Fibroblast of lung (primary cell): Measurements from ENCODE around the gene DOCK4. TPM values are rescaled to one million over a fixed set of nuclear protein-coding genes. Genes with fewer than 3 reads are reported as not detected.

ENCODE experiments used
- DNase-seq, 2 donors: peaks; one replicate each; pipeline versions ENCODE4 v3.0.0 to v3.0.0-alpha.2; 2010; ENCODE audit warnings: low read depth in 2 of 2
- H2AFZ ChIP-seq: 2 replicates; pipeline ENCODE4 v1.5.1; 2012; ENCODE audit warnings: low read length, control low read depth, inconsistent platforms
- H3K27ac ChIP-seq: 2 replicates; pipeline ENCODE4 v1.5.1; 2011; ENCODE audit warnings: low read length, control low read depth; ENCODE audit not compliant: insufficient read depth
- H3K27me3 ChIP-seq: 2 replicates; pipeline ENCODE4 v1.5.1; 2011; ENCODE audit warnings: mild to moderate bottlenecking, low read length; ENCODE audit not compliant: control insufficient read depth, insufficient read depth
- H3K36me3 ChIP-seq: 2 replicates; pipeline ENCODE4 v1.5.1; 2011; ENCODE audit warnings: low read length; ENCODE audit not compliant: control insufficient read depth, insufficient read depth
- H3K4me1 ChIP-seq: 2 replicates; pipeline ENCODE4 v1.5.1; 2011; ENCODE audit warnings: low read length; ENCODE audit not compliant: control insufficient read depth, insufficient read depth; ENCODE audit errors: extremely low read depth
- H3K4me2 ChIP-seq: 2 replicates; pipeline ENCODE4 v1.5.1; 2011; ENCODE audit warnings: low read length, control low read depth; ENCODE audit not compliant: insufficient read depth; ENCODE audit errors: extremely low read depth
- H3K4me3 ChIP-seq, 4 experiments: fragments of 200-600 bp in 1 of 4; sonication (generic) in 1 of 4; replicated peaks in 1 of 4; 2 replicates each; pipeline ENCODE4 v1.5.1; 2011 to 2016; ENCODE audit warnings: low read length in 4 of 4, low read depth in 3 of 4, mild to moderate bottlenecking in 3 of 4, control low read depth in 2 of 4, inconsistent platforms in 1 of 4, mixed read lengths in 1 of 4; ENCODE audit not compliant: insufficient read depth in 1 of 4; ENCODE audit errors: control extremely low read depth in 1 of 4
- H3K79me2 ChIP-seq: 2 replicates; pipeline ENCODE4 v1.5.1; 2012; ENCODE audit warnings: mild to moderate bottlenecking, low read length, inconsistent platforms; ENCODE audit not compliant: control insufficient read depth, insufficient read depth
- H3K9ac ChIP-seq: 2 replicates; pipeline ENCODE4 v1.5.1; 2011; ENCODE audit warnings: mild to moderate bottlenecking, low read length, control low read depth; ENCODE audit not compliant: insufficient read depth
- H3K9me3 ChIP-seq: 2 replicates; pipeline ENCODE4 v1.5.1; 2012; ENCODE audit warnings: low read depth, low read length; ENCODE audit not compliant: control insufficient read depth, insufficient read depth
- H4K20me1 ChIP-seq: 2 replicates; pipeline ENCODE4 v1.5.1; 2011; ENCODE audit warnings: low read length; ENCODE audit not compliant: control insufficient read depth, insufficient read depth; ENCODE audit errors: extremely low read depth
- EZH2 ChIP-seq: IDR thresholded peaks from 2 replicates; pipeline ENCODE4 v1.5.1; 2012; ENCODE audit warnings: low read length, control low read depth, mild to moderate bottlenecking; ENCODE audit errors: missing control alignments
- polyA plus RNA-seq, 2 donors: library from polyadenylated mRNA; depleted of rRNA in 1 of 2; stranded (reverse) in 1 of 2; unstranded in 1 of 2; fragments of >200 nt; gene quantifications; 2 replicates each; pipeline ENCODE4 v1.2.1, GENCODE V29; 2011 to 2012; ENCODE audit warnings: missing spikeins in 1 of 2
- total RNA-seq: library from RNA; depleted of rRNA; stranded (reverse); fragments of >200 nt; gene quantifications from 2 replicates; pipeline ENCODE4 v1.2.1, GENCODE V29; 2014
- TF ChIP-seq, protein P1 (sequence below), 2 donors: IDR thresholded peaks in 1 of 2; conservative IDR thresholded peaks in 1 of 2; 1 replicate in 1 of 2; 2 replicates in 1 of 2; pipeline ENCODE4 v1.5.1; 2011 to 2012; ENCODE audit warnings: low read length in 2 of 2, control low read depth in 1 of 2, inconsistent platforms in 1 of 2, low read depth in 1 of 2, mild to moderate bottlenecking in 1 of 2

Gene DOCK4
- total and polyA plus RNA-seq, 2 donors (not counting 1 experiment from before 2014, with no cell fraction given): 20.8 to 39.3 TPM

DNA sequence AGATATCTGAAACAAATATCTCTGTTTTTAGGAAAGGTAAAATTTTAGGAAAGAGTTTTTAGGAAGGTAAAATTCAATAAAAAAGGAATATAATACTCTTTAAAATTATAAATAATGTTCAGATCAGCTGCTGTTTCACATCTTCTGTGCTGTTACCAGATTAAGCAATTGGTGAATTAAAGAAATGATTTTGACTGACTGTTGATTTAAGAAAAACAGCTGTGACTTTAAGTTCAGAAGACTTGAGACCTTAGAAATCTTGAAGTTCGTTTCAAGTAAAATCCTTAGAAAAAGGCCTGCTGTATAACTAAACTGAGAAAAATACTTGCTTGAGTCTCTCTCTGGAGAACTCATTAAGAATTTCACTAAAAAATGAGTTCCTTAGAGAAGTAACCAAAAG lies 250.6 kb downstream of the DOCK4 start:
- Histone ChIP-seq H3K27me3 (no peaks in the 10 kb centered on the region), H3K4me1 (no peaks in the 10 kb centered on the region), H3K27ac (no peak overlapping the region), H3K9ac (no peak overlapping the region), H4K20me1 (no peaks in the 10 kb centered on the region), H3K79me2 (no peaks in the 10 kb centered on the region), H3K36me3 (no peaks in the 10 kb centered on the region), H3K4me3 (no peak overlapping the region), H3K9me3 (no peaks in the 10 kb centered on the region), H3K4me2 (no peak overlapping the region), H2AFZ (no peak overlapping the region)
- TF ChIP-seq, protein P1, sequence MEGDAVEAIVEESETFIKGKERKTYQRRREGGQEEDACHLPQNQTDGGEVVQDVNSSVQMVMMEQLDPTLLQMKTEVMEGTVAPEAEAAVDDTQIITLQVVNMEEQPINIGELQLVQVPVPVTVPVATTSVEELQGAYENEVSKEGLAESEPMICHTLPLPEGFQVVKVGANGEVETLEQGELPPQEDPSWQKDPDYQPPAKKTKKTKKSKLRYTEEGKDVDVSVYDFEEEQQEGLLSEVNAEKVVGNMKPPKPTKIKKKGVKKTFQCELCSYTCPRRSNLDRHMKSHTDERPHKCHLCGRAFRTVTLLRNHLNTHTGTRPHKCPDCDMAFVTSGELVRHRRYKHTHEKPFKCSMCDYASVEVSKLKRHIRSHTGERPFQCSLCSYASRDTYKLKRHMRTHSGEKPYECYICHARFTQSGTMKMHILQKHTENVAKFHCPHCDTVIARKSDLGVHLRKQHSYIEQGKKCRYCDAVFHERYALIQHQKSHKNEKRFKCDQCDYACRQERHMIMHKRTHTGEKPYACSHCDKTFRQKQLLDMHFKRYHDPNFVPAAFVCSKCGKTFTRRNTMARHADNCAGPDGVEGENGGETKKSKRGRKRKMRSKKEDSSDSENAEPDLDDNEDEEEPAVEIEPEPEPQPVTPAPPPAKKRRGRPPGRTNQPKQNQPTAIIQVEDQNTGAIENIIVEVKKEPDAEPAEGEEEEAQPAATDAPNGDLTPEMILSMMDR (conservative IDR thresholded peaks at IDR 0.05 in 1 of 2, IDR thresholded peaks at IDR 0.05 in 1 of 2; ENCODE audit: low read depth in 1 of 2, low read length in 2 of 2): no peak
- no peak for TF ChIP-seq EZH2
- DNase-seq: peak in 1 of 2 donors; percentile 12

DNA sequence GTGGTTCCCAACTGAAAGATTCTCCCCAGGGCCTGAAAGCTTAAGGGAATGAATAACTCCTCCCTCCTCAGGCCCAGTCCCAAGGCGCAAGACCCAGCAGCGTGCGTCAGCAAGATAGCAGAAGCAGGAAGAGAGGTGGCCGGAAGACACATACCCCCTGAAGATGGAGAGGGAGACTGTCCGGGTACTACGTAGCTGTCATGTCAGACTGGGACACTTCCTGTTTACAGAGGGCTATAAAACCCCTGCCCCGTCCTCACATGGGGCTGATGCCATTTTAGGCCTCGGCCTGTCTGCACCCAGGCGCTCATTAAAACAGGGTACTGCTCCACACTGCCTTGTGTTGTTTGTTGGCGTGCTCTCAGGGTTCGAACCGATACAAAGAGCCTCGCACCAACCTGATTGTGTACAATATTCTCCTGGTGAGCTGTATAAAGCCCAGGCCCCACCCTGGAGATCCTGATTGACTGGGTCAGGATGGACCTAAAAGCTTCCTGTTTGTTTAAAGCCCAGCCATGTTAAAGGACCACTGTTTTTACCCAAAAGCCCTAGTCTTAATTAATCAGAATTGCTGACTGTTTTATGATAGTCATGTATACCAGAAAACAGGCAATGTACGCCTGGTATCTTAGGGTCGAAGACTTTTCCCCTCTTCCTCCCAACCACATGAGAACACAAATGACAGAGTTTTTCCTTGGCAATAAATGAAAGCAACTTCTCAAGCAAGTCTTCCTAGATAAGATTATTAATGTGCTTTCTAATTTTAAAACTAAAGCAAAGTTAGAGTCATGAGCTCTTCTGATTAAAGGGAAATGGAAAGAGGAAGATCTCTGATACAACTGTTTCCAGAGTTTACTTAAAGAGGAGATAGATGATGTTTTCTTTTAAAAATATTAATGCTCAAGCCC lies 251.5 kb downstream of the DOCK4 start:
- H3K4me3 ChIP-seq: no peak overlapping the region
- H3K9ac ChIP-seq: no peak overlapping the region
- no peaks in the 10 kb centered on the region for H3K79me2 ChIP-seq
- no peaks in the 10 kb centered on the region for H3K27me3 ChIP-seq
- no peak for DNase-seq
- H3K4me2 ChIP-seq: no peak overlapping the region
- H2AFZ ChIP-seq: peak overlapping the region; percentile 58
- H3K4me1 ChIP-seq: no peaks in the 10 kb centered on the region
- no peaks in the 10 kb centered on the region for H3K9me3 ChIP-seq
- no peaks in the 10 kb centered on the region for H4K20me1 ChIP-seq
- H3K27ac ChIP-seq: peak overlapping the region; percentile 16
- no peak for TF ChIP-seq EZH2
- TF ChIP-seq, protein P1 (conservative IDR thresholded peaks at IDR 0.05 in 1 of 2, IDR thresholded peaks at IDR 0.05 in 1 of 2; ENCODE audit: low read depth in 1 of 2, low read length in 2 of 2): no peak
- H3K36me3 ChIP-seq: no peaks in the 10 kb centered on the region

DNA sequence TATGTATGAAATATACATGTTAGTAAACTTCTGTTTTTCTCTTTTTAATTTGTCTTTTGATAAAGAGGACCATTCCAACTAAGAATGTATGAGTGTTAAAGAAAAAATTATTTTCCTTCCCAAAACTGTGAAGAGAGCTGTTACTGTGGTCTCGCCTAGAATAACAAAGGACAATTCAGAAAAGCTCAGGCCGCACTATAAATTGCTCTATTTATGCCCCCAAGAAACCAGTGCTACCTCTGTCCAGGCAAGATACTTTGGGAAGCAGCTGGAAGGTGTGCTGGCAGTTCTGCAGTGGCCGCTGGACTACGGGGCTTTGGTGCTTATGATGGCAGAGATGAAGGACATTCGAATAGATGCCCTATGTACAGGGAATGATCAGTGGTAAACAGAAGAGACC lies 252.1 kb downstream of the DOCK4 start:
- Histone ChIP-seq H2AFZ (peak overlapping the region; percentile 58), H3K27ac (peak overlapping the region; percentile 16), H3K36me3 (no peaks in the 10 kb centered on the region), H3K4me1 (no peaks in the 10 kb centered on the region), H3K9ac (no peak overlapping the region), H3K27me3 (no peaks in the 10 kb centered on the region), H3K4me3 (no peak overlapping the region), H3K79me2 (no peaks in the 10 kb centered on the region), H4K20me1 (no peaks in the 10 kb centered on the region), H3K9me3 (no peaks in the 10 kb centered on the region), H3K4me2 (no peak overlapping the region)
- DNase-seq: no peak
- TF ChIP-seq, protein P1 (conservative IDR thresholded peaks at IDR 0.05 in 1 of 2, IDR thresholded peaks at IDR 0.05 in 1 of 2; ENCODE audit: low read depth in 1 of 2, low read length in 2 of 2): no peak
- TF ChIP-seq EZH2: no peak
